Activated T-cell treated with anti-CD3 and anti-CD28 coated beads for 4 hours (primary cell): ENCODE results near the gene SLC2A3.
"Not testable (repeated sequence)": the region's sequence is repeated elsewhere in the genome, so short reads cannot be mapped to it uniquely, and the experiment has no call there.

Experiments used
- DNase-seq: peaks from one replicate; pipeline ENCODE4 v3.0.0-alpha.2; 2020

SLC2A3 gene

DNA sequence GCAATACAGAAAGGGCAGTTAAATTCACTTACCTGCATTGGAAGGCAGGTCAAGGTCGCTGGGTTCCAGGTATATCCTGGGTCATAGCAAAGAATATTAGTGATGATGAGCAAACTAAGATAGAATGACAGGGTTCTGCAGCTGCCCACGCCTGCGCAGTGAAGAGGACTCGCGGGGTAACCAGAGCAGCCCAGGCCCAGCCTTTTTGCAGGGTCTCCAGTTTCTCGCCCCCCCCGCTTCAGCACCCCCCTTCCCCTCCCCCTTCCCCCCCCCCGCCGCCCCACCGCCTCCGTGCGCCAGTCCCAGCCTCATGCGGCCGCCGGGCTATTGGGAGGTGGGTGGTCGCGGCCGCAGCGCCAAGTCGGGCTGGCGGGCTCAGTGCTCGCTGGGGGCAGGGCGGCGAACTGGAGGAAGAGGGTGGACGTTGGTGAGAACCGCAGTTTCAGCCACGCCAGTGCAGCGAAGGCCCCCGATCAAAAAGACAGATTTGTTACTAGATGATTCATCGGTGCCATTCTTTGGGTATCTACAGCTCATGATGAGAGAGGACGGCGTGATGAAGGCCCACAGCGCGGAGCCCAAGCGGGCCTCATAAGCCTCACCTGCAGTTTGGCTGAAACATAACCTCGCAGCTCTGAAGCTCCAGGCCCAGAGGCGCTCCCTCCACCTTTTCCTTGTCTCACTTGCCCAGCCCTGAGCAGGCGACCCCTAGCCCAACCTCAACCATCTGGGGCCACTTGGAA is 20.2 kb downstream of the SLC2A3 start:
- no peak for DNase-seq

GRCh38 chr12:7910106-7910505 is 25.9 kb downstream of the SLC2A3 start:
- DNase-seq = not testable (repeated sequence)

DNA sequence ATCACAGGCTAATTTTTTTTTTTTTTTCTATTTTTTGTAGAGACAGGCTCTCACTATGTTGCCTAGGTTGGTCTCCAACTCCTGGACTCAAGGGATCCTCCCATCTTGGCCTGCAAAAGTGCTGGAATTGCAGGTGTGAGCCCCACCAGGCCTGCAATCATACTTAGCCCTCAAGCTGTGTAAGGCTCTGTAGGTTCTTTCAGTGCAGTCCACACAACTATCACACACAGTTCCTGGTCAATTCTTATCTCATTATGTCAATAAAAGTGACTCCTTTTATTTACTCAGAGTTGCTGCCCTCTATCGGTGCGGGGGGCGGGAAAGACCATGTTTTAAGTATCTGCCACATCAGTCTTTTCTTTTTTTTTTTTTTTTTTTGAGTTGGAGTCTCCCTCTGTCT is 29.0 kb downstream of the SLC2A3 start:
- peak; percentile 18 for DNase-seq

DNA sequence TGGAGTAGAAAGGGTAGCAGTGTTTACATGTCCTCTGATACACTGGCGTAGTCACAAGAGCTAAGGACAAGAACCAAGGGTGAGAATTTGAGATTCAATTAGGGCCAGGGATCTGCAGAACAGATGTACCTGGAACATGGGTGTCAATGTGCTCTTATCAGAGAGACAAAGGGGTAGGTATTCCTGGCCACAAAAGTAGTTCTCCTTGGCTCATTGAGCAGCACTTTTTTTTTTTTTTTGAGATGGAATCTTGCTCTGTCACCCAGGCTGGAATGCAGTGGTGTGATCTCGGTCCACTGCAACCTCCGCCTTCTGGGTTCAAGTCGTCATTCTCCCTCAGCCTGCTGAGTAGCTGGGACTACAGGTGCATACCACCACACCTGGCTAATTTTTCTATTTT is 29.7 kb downstream of the SLC2A3 start:
- not testable (repeated sequence) for DNase-seq

DNA sequence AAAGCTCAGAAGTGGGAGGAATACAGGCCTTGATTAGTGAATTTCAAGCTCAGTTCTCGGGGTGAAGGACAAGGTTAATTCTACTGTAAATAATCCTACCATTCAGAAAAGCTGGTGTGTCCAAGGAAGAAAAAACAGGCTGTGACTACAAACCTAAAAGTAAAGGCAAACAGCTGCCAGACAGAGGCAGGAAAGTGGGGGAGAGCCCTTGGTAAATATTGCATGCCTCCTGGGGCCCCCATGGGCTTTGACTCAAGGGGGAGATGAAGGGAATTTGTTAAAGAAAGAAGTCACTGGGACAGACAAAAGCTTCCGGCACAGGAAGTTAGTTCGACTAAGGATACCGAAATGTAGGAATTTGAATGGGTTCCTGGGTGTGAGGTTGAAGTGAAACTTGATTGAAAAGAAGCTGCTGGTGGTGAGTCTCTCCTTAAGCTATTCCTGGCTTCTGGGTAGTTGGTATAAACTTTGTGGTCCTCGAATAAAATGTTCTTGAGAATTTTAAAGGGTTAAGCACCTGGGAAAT is 30.3 kb downstream of the SLC2A3 start:
- not testable (repeated sequence) for DNase-seq

GRCh38 chr12:7905071-7905470 is 30.9 kb downstream of the SLC2A3 start:
- DNase-seq = no peak

DNA sequence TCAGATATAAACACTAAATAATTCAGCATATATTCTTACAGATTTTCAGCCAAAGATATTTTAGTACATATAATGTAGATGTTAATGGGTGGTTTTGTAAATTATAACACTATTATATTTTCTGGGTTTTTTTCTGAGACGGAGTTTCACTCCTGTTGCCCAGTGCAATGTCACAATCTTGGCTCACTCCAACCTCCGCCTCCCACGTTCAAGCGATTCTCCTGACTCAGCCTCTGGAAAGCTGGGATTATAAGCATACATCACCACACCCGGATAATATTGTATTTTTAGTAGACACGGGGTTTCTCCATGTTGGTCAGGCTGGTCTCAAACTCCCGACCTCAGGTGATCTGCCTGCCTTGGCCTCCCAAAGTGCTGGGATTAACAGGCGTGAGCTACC is 33.6 kb downstream of the SLC2A3 start:
- not testable (repeated sequence) for DNase-seq

GRCh38 chr12:7899755-7900154 is 36.2 kb downstream of the SLC2A3 start:
- DNase-seq = no peak

GRCh38 chr12:7896726-7897125 is 39.3 kb downstream of the SLC2A3 start:
- not testable (repeated sequence) for DNase-seq

DNA sequence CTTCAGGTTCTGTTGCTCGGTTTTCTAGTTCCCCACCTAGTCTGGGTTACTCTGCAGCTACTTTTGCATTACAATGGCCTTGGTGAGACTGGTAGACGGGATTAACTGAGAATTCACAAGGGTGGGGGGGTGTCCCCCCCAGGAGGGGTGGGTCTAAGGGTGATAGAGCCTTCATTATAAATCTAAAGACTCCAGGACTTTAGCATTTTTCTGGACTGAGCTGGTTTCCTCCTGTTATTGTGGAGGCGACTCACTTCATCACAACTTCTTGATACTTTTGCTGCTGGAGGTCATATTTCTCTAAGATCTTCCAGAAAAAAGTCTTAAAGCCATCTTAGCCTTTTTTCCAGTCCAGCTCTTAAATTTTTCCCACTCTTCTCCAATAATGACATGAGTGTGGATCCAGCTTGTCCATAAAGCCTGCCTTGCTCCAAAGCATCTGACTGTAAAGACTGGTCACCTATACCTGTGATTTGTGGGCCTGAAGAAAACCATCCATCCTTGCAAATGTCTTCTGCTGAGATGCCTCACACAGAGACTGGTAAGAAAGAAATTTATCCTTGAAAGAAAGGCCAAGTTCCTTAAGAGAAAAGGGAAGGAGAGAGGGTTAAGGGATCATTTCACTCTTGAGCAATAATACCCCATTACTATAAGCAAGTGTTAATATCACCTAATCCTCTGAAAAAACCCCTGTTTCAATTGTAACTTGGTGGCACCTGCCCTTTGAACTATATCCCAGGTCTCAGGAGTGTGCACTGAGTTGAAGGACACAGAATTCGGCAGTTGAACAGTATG is 43.6 kb downstream of the SLC2A3 start:
- no peak for DNase-seq

DNA sequence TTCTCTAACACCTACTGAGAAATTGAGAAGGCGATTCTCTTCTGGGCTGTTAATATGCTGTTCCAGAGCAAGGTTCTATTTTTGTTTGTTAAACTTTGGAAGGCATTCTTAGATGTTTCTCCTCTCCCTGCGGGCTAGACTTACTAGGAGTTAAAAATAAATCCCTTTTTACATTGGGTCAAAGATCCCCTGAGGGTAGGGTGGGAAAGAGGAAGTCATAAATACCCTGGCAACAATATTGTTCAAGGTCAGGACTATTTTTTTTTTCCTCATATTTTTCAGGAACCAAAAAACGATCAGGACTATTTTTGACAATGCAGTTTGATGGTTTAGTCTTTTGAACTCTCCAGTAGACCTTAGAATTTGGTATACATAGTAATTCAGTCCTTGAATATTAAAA is 51.3 kb downstream of the SLC2A3 start:
- DNase-seq = no peak

GRCh38 chr12:7881736-7882120 is 54.3 kb downstream of the SLC2A3 start:
- DNase-seq = not testable (repeated sequence)

- not testable (repeated sequence) for DNase-seq
Observed at GRCh38 chr12:7880952-7881735, 54.8 kb downstream of the SLC2A3 start.

DNA sequence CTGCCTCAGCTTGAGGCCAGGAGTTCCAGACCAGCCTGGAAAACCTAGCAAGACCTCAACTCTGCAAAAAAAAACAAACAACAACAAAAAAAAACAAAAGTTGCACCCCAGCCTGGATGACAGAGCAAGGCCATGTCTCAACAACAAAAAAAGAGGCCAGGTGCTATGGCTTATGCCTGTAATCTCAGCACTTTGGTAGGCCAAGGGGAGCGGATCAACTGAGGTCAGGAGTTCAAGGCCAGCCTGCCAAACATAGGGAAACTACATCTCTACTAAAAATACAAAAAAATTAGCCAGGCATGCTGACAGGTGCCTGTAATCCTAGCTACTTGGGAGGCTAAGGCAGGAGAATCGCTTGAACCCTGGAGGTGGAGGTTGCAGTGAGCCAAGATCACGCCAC is 56.7 kb downstream of the SLC2A3 start:
- DNase-seq = no peak

DNA sequence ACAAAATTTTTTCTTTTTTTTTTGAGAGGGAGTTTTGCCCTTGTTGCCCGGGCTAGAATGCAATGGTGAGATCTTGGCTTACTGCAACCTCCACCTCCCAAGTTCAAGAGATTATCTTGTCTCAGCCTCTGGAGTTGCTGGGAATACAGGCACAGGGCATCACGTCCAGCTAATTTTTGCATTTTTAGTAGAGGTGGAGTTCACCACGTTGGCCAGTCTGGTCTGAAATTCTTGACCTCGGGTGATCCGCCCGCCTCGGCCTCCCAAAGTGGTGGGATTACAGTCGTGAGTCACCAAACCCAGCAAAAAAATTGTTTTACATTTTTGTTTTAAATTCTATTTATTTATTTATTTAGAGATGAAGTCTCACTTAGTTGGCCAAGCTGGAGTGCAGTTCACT is 58.6 kb downstream of the SLC2A3 start:
- no peak for DNase-seq

GRCh38 chr12:7872566-7873319 is 63.2 kb downstream of the SLC2A3 start, which contains the start of gene SLC2A14:
Gene SLC2A14 (minus strand): TSS chr12:7872915. CDS start chr12:7869880, 3,035 bp downstream.
- DNase-seq = no peak

DNA sequence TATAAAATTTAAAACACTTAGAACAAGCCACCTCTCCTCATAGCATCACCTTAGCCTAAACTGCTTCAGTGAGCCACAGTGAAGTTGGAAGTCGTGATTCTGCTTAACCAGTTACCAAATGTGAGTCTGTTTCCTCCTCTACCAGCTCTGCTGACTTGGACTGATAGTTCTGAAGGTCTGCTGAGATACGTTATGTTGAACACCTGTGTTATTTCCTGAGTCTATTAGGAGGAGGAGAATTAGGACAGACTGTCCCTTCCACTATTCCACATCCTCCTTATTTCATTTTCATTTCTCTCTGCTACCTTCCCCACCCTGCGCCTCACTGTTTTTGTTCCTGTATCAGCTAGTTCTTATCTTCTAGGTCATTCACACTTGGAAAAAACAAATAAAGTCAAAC is 65.7 kb downstream of the SLC2A3 start:
- no peak for DNase-seq
